Measurements from ENCODE around the gene MED12L.
"Not testable (repeated sequence)": the region's sequence is repeated elsewhere in the genome, so short reads cannot be mapped to it uniquely, and the experiment has no call there.

Gene MED12L

GRCh38 chr3:151351219-151351618 lies 265.8 kb downstream of the MED12L start:
- in situ Hi-C loops (cut with MboI; ENCODE audit: low sequenced_read_pairs), result no loop called here

- in situ Hi-C loops (cut with MboI; ENCODE audit: low sequenced_read_pairs), result no loop called here
Observed at GRCh38 chr3:151351648-151352047, 266.2 kb downstream of the MED12L start.

GRCh38 chr3:151356794-151357462 lies 271.5 kb downstream of the MED12L start:
- in situ Hi-C loops (cut with MboI; ENCODE audit: low sequenced_read_pairs), result no loop called here

GRCh38 chr3:151357463-151357850 lies 272.0 kb downstream of the MED12L start:
- in situ Hi-C loops (cut with MboI; ENCODE audit: low sequenced_read_pairs), result no loop called here

- in situ Hi-C loops (cut with MboI; ENCODE audit: low sequenced_read_pairs), result no loop called here
Observed at GRCh38 chr3:151362751-151363174, 277.3 kb downstream of the MED12L start.

GRCh38 chr3:151366993-151367392 lies 281.5 kb downstream of the MED12L start:
- in situ Hi-C loops (cut with MboI; ENCODE audit: low sequenced_read_pairs), result no loop called here

GRCh38 chr3:151367448-151367847 lies 282.0 kb downstream of the MED12L start:
- in situ Hi-C loops (cut with MboI; ENCODE audit: low sequenced_read_pairs), result no loop called here

- in situ Hi-C loops (cut with MboI; ENCODE audit: low sequenced_read_pairs), result no loop called here
Observed at GRCh38 chr3:151371526-151371925, 286.1 kb downstream of the MED12L start.

GRCh38 chr3:151372063-151372820 lies 286.8 kb downstream of the MED12L start:
- in situ Hi-C loops (cut with MboI; ENCODE audit: low sequenced_read_pairs), result no loop called here

GRCh38 chr3:151377768-151378385 lies 292.4 kb downstream of the MED12L start:
- in situ Hi-C loops (cut with MboI; ENCODE audit: low sequenced_read_pairs), result no loop called here

GRCh38 chr3:151379083-151379734 lies 293.7 kb downstream of the MED12L start:
- in situ Hi-C loops (cut with MboI; ENCODE audit: low sequenced_read_pairs), result no loop called here

- in situ Hi-C loops (cut with MboI; ENCODE audit: low sequenced_read_pairs), result no loop called here
Observed at GRCh38 chr3:151382671-151383070, 297.2 kb downstream of the MED12L start.

GRCh38 chr3:151383111-151383510 lies 297.6 kb downstream of the MED12L start:
- in situ Hi-C loops (cut with MboI; ENCODE audit: low sequenced_read_pairs), result no loop called here

- in situ Hi-C loops (cut with MboI; ENCODE audit: low sequenced_read_pairs), result no loop called here
Observed at GRCh38 chr3:151383956-151384355, 298.5 kb downstream of the MED12L start.

GRCh38 chr3:151384741-151385174 lies 299.3 kb downstream of the MED12L start, which contains the start of gene P2RY12:
Gene P2RY12 (minus strand): TSS chr3:151384753. CDS start chr3:151338845, 45,908 bp downstream.
- in situ Hi-C loops (cut with MboI; ENCODE audit: low sequenced_read_pairs), result no loop called here

- in situ Hi-C loops (cut with MboI; ENCODE audit: low sequenced_read_pairs), result no loop called here
Observed at GRCh38 chr3:151386056-151386455, 300.6 kb downstream of the MED12L start.

- in situ Hi-C loops (cut with MboI; ENCODE audit: low sequenced_read_pairs), result no loop called here
Observed at GRCh38 chr3:151387432-151387831, 302.0 kb downstream of the MED12L start.

- in situ Hi-C loops (cut with MboI; ENCODE audit: low sequenced_read_pairs), result no loop called here
Observed at GRCh38 chr3:151387842-151388241, 302.4 kb downstream of the MED12L start.

GRCh38 chr3:151391720-151392119 lies 306.3 kb downstream of the MED12L start:
- in situ Hi-C loops (cut with MboI; ENCODE audit: low sequenced_read_pairs), result no loop called here

GRCh38 chr3:151392191-151392590 lies 306.7 kb downstream of the MED12L start:
- in situ Hi-C loops (cut with MboI; ENCODE audit: low sequenced_read_pairs), result not testable (repeated sequence)

GRCh38 chr3:151393146-151393830 lies 307.8 kb downstream of the MED12L start:
- in situ Hi-C loops (cut with MboI; ENCODE audit: low sequenced_read_pairs), result no loop called here
